Measurements from ENCODE around the gene RPRD1B. TPM values are rescaled to one million over a fixed set of nuclear protein-coding genes. Genes with fewer than 3 reads are reported as not detected.

The RPRD1B gene
- total and polyA plus RNA-seq, 2 experiments from 2014 or later: 7.3 to 24.3 TPM

DNA sequence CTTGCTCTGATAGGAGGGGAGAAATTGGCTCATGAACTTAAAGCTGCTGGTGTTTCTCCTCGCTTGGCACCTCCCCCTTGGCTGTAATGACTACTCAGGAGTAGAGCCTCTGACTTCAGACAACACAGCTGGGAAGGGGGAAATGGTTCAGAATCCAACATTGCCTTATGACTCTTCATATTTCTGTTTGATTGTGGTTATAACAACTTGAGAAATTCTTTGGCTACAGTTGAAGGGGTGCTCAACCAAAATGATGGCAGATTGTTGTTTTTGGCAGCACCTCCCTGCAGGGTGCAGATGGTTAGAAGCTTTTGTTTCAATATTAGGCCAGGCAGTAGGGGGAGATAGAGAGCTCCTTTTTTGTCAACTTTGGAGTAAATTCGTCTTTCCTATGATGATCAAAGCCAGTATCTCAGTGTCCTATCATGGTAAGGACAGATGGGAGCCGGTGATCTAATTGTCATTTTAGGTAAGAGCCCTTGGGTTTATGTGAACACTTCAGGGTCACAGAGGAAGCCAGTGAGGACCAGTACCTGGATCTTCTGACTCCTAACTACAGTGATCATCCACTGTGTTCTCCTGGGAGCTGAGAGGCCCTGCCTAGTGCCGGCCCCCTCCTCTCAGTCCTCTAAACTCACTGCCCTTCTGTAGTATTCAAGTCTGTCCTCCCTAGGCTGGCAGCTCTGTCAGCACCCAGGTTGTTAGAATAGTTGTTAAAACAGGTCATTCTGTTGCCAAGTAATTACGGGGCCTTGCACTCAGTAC, 39.9 kb downstream of the RPRD1B start:
- peak; percentile 84 for ATAC-seq
- TF ChIP-seq, protein P1, sequence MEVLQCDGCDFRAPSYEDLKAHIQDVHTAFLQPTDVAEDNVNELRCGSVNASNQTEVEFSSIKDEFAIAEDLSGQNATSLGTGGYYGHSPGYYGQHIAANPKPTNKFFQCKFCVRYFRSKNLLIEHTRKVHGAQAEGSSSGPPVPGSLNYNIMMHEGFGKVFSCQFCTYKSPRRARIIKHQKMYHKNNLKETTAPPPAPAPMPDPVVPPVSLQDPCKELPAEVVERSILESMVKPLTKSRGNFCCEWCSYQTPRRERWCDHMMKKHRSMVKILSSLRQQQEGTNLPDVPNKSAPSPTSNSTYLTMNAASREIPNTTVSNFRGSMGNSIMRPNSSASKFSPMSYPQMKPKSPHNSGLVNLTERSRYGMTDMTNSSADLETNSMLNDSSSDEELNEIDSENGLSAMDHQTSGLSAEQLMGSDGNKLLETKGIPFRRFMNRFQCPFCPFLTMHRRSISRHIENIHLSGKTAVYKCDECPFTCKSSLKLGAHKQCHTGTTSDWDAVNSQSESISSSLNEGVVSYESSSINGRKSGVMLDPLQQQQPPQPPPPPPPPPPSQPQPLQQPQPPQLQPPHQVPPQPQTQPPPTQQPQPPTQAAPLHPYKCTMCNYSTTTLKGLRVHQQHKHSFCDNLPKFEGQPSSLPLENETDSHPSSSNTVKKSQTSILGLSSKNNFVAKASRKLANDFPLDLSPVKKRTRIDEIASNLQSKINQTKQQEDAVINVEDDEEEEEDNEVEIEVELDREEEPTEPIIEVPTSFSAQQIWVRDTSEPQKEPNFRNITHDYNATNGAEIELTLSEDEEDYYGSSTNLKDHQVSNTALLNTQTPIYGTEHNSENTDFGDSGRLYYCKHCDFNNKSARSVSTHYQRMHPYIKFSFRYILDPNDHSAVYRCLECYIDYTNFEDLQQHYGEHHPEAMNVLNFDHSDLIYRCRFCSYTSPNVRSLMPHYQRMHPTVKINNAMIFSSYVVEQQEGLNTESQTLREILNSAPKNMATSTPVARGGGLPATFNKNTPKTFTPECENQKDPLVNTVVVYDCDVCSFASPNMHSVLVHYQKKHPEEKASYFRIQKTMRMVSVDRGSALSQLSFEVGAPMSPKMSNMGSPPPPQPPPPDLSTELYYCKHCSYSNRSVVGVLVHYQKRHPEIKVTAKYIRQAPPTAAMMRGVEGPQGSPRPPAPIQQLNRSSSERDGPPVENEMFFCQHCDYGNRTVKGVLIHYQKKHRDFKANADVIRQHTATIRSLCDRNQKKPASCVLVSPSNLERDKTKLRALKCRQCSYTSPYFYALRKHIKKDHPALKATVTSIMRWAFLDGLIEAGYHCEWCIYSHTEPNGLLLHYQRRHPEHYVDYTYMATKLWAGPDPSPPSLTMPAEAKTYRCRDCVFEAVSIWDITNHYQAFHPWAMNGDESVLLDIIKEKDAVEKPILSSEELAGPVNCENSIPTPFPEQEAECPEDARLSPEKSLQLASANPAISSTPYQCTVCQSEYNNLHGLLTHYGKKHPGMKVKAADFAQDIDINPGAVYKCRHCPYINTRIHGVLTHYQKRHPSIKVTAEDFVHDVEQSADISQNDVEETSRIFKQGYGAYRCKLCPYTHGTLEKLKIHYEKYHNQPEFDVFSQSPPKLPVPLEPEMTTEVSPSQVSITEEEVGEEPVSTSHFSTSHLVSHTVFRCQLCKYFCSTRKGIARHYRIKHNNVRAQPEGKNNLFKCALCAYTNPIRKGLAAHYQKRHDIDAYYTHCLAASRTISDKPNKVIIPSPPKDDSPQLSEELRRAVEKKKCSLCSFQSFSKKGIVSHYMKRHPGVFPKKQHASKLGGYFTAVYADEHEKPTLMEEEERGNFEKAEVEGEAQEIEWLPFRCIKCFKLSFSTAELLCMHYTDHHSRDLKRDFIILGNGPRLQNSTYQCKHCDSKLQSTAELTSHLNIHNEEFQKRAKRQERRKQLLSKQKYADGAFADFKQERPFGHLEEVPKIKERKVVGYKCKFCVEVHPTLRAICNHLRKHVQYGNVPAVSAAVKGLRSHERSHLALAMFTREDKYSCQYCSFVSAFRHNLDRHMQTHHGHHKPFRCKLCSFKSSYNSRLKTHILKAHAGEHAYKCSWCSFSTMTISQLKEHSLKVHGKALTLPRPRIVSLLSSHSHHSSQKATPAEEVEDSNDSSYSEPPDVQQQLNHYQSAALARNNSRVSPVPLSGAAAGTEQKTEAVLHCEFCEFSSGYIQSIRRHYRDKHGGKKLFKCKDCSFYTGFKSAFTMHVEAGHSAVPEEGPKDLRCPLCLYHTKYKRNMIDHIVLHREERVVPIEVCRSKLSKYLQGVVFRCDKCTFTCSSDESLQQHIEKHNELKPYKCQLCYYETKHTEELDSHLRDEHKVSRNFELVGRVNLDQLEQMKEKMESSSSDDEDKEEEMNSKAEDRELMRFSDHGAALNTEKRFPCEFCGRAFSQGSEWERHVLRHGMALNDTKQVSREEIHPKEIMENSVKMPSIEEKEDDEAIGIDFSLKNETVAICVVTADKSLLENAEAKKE (CRISPR knock-in tag; IDR thresholded peaks at IDR 0.05): no peak
- TF ChIP-seq, protein P2, sequence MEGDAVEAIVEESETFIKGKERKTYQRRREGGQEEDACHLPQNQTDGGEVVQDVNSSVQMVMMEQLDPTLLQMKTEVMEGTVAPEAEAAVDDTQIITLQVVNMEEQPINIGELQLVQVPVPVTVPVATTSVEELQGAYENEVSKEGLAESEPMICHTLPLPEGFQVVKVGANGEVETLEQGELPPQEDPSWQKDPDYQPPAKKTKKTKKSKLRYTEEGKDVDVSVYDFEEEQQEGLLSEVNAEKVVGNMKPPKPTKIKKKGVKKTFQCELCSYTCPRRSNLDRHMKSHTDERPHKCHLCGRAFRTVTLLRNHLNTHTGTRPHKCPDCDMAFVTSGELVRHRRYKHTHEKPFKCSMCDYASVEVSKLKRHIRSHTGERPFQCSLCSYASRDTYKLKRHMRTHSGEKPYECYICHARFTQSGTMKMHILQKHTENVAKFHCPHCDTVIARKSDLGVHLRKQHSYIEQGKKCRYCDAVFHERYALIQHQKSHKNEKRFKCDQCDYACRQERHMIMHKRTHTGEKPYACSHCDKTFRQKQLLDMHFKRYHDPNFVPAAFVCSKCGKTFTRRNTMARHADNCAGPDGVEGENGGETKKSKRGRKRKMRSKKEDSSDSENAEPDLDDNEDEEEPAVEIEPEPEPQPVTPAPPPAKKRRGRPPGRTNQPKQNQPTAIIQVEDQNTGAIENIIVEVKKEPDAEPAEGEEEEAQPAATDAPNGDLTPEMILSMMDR (conservative IDR thresholded peaks at IDR 0.05; ENCODE audit: low read depth in 2 of 2): peak; percentile 58 to 75
- Histone ChIP-seq H3K4me3 (no peak overlapping the region), H3K4me1 (ENCODE audit: insufficient read depth) (no peaks in the 10 kb centered on the region), H3K9me2 (ENCODE audit: insufficient read depth) (no peaks in the 10 kb centered on the region), H3F3A (replicated peaks; ENCODE audit: low read depth) (no peaks in the 10 kb centered on the region), H3K27me3 (ENCODE audit: insufficient read depth) (no peaks in the 10 kb centered on the region), H3K36me3 (ENCODE audit: insufficient read depth) (peaks cover 6% of the 10 kb centered on the region; the same call in 1 of the 2 replicates), H2AFZ (no peak overlapping the region), H4K20me1 (replicated peaks; ENCODE audit: insufficient read depth) (peaks cover 15% of the 10 kb centered on the region; the same call in 1 of the 2 replicates), H3K79me2 (replicated peaks; ENCODE audit: insufficient read depth) (peaks cover 19% of the 10 kb centered on the region), H3K4me2 (no peak overlapping the region), H3K27ac (ENCODE audit: low read depth) (no peak overlapping the region; the same call in 1 of the 2 replicates)
- Mint-ChIP-seq H3K9me3 (no peaks in the 10 kb centered on the region), H3K4me3 (no peak overlapping the region), H3K27ac (no peak overlapping the region), H3K36me3 (ENCODE audit: low read depth) (peaks cover 48% of the 10 kb centered on the region), H3K4me1 (peaks cover 12% of the 10 kb centered on the region), H3K27me3 (ENCODE audit: insufficient read depth, low read depth, poor library complexity) (peaks cover 2% of the 10 kb centered on the region)
- peak; percentile 86 for DNase-seq (ENCODE audit: low spot score)
